GM23248 (cell line): ENCODE data around the gene PRSS50. TPM values are rescaled to one million over a fixed set of nuclear protein-coding genes. Genes with fewer than 3 reads are reported as not detected.
A peak's percentile ranks its signal among the peaks of the same experiment; 100 is the strongest.

Experiments
- DNase-seq: peaks from one replicate; pipeline ENCODE4 v3.0.0-alpha.2; 2015
- H2AFZ ChIP-seq: fragments of 200-600 bp; sonication (generic); 2 replicates; pipeline ENCODE4 v1.6.1; 2016; ENCODE audit warnings: antibody characterized with exemption
- H3F3A ChIP-seq: fragments of 200-600 bp; sonication (generic); 2 replicates; pipeline ENCODE4 v1.6.1; 2016; ENCODE audit warnings: mild to moderate bottlenecking, antibody characterized with exemption, mixed run types; ENCODE audit not compliant: insufficient read depth
- H3K27ac ChIP-seq: fragments of 200-600 bp; sonication (generic); 2 replicates; pipeline ENCODE4 v1.5.1; 2016; ENCODE audit warnings: mild to moderate bottlenecking
- H3K27me3 ChIP-seq: fragments of 200-600 bp; sonication (generic); replicated peaks from 2 replicates; pipeline ENCODE4 v1.6.1; 2016; ENCODE audit warnings: mild to moderate bottlenecking; ENCODE audit not compliant: insufficient read depth
- H3K36me3 ChIP-seq: fragments of 200-600 bp; sonication (generic); 2 replicates; pipeline ENCODE4 v1.6.1; 2016; ENCODE audit warnings: low read depth, mild to moderate bottlenecking
- H3K4me1 ChIP-seq: fragments of 200-600 bp; sonication (generic); 2 replicates; pipeline ENCODE4 v1.6.1; 2016; ENCODE audit warnings: mild to moderate bottlenecking; ENCODE audit not compliant: insufficient read depth
- H3K4me2 ChIP-seq: fragments of 200-600 bp; sonication (generic); one replicate; pipeline ENCODE4 v1.6.1; 2016; ENCODE audit warnings: mild to moderate bottlenecking; ENCODE audit not compliant: unreplicated experiment
- H3K4me3 ChIP-seq: fragments of 200-600 bp; sonication (generic); 2 replicates; pipeline ENCODE4 v1.5.1; 2016; ENCODE audit warnings: mild to moderate bottlenecking
- H3K79me2 ChIP-seq: fragments of 200-600 bp; sonication (generic); 2 replicates; pipeline ENCODE4 v1.6.1; 2016; ENCODE audit warnings: mild to moderate bottlenecking; ENCODE audit not compliant: insufficient read depth
- H3K9ac ChIP-seq: fragments of 200-600 bp; sonication (generic); 2 replicates; pipeline ENCODE4 v1.6.1; 2016; ENCODE audit warnings: mild to moderate bottlenecking
- H3K9me2 ChIP-seq: fragments of 200-600 bp; sonication (generic); 2 replicates; pipeline ENCODE4 v1.6.1; 2016; ENCODE audit warnings: mixed run types, mild to moderate bottlenecking, moderate library complexity; ENCODE audit not compliant: insufficient read depth
- H3K9me3 ChIP-seq: fragments of 200-600 bp; sonication (generic); one replicate; pipeline ENCODE4 v1.6.1; 2017; ENCODE audit warnings: low read depth
- H4K20me1 ChIP-seq: fragments of 200-600 bp; sonication (generic); 2 replicates; pipeline ENCODE4 v1.6.0; 2016; ENCODE audit not compliant: insufficient read depth
- EZH2 ChIP-seq: fragments of 200-600 bp; sonication (generic); IDR thresholded peaks from 2 replicates; pipeline ENCODE4 v1.6.1; 2018; ENCODE audit warnings: antibody characterized with exemption, mild to moderate bottlenecking; ENCODE audit not compliant: insufficient read depth, poor library complexity, severe bottlenecking
- EZH2phosphoT487 ChIP-seq: fragments of 200-600 bp; sonication (generic); IDR thresholded peaks from 2 replicates; pipeline ENCODE4 v1.6.1; 2018; ENCODE audit warnings: antibody characterized with exemption, moderate library complexity, mild to moderate bottlenecking, low read depth; ENCODE audit not compliant: insufficient read depth
- WGBS, 2 experiments: methylation state at CpG; one replicate each; pipeline ENCODE4 v1.1.6; 2015 to 2017; ENCODE audit warnings: low lambda C conversion rate in 2 of 2, low coverage in 1 of 2; ENCODE audit errors: missing lambda C conversion rate in 2 of 2; 5-methylcytosine and 5-hydroxymethylcytosine counted together
- in situ Hi-C: fragments of 300-500 bp; cut with MboI; formaldehyde crosslinking; loops from 2 replicates; pipeline ENCODE4 v1.15.0; 2020
- polyA plus RNA-seq: library from polyadenylated mRNA; unstranded; fragments of >200 nt; fragmentation: Nextera tagmentation; extraction: Ambion mirVana; gene quantifications from 2 replicates; pipeline ENCODE4 v1.2.1, GENCODE V29; 2016
- total RNA-seq: library from RNA; depleted of rRNA; stranded (reverse); fragments of >200 nt; shearing (Covaris generic); gene quantifications from 2 replicates; pipeline ENCODE4 v1.2.3, GENCODE V29; 2014

The PRSS50 gene
- total and polyA plus RNA-seq, 2 experiments from 2014 or later: not detected

DNA sequence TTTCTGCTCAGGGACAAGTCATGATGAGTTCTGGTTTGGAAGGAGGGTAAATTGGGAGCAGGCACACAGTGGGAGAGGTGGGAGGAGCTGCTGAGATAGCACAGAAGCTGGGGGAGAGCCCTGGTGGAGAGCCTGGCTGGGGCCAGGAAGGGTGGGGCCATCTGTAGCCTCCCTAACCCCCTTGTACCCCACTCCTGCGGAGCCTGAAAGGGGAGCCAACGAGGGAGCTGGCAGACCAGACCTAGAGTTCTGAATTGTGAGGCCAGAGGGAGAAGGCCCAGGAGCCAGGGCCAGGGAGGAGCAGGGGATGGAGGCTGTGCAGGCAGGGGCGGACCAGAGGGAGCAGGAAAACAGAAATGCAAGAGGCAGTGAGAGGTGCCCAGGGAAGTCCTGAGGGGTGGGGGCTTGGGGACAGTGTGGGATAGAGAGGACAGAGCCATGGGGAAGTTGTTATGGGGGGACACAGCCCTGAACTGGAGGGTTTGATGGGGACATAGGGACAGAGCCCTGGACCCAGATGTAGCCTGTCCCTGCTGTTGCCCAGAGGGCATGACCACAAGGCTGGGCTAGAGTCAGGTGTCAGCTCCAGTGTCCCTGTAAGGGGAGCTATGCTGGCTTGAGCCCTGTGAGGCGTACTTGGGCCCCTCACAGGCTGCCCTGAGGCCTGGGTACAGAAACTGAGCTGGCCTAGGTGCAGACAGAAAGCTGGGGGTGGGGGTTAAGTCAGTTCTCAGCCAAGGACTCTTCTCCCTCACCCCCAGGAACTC, 15.2 kb downstream of the PRSS50 start:
- H3F3A ChIP-seq: no peaks in the 10 kb centered on the region
- no peaks in the 10 kb centered on the region for H3K9me2 ChIP-seq
- no peak overlapping the region for H3K4me3 ChIP-seq
- H3K4me2 ChIP-seq: no peak overlapping the region
- H4K20me1 ChIP-seq: no peaks in the 10 kb centered on the region
- no peak for TF ChIP-seq EZH2phosphoT487
- TF ChIP-seq EZH2: no peak
- in situ Hi-C loops: loop anchor here (25.0 kb wide), 1 partner anchor 660 kb away; no protein-coding TSS in a partner anchor
- DNase-seq: no peak
- no peak overlapping the region for H2AFZ ChIP-seq
- H3K27me3 ChIP-seq: peaks cover 8% of the 10 kb centered on the region
- no peaks in the 10 kb centered on the region for H3K36me3 ChIP-seq
- no peaks in the 10 kb centered on the region; the same call in 1 of the 2 replicates for H3K4me1 ChIP-seq
- H3K9me3 ChIP-seq: no peaks in the 10 kb centered on the region
- no peak overlapping the region for H3K27ac ChIP-seq
- H3K79me2 ChIP-seq: no peaks in the 10 kb centered on the region
- no peak overlapping the region for H3K9ac ChIP-seq
- 70 to 73% methylated on average over 4 of the region's 4 CpGs for WGBS, 2 experiments

DNA sequence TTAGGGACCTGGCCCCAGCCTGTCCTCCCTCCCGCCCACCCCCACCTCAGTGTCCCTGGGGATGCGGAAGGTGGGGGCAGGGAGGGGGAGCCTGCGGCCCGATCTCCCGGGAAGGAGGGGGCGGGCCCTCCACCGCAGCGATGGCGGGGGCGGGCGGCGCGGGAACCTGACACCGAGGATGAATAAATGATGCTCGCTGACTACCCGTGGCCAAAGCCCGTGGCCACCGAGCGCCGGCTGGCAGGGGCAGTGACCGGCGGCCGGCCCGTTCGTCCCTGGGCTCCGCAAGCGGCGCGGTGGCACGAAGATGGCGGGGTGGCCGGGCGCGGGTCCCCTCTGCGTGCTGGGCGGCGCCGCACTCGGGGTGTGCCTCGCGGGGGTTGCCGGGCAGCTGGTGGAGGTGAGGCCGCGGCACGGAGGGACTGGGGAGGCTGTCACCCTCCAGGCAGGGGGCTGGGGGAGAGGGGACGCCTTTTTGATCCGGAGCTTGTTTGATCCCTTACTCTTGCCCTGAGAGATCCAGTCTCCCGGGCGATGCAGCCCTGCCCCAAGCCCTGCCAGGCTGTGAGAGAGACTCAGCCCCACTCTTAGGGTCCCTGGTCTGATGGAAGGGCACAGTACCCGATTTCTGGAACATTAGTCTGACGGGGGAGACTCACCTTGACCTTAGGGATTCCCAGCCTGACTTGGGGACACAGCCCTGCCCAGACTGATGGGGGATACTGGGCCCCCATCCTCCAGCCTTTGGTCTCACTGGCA, 16.3 kb downstream of the PRSS50 start, which contains the start of gene TMIE:
Gene TMIE, plus strand, starts transcription at position 212 of the 759 bp plus-strand sequence. Its CDS starts 96 bp downstream, at position 308.
- Histone ChIP-seq H3K36me3 (no peaks in the 10 kb centered on the region), H3K27me3 (peaks cover 8% of the 10 kb centered on the region), H3K9me3 (no peaks in the 10 kb centered on the region), H3K79me2 (no peaks in the 10 kb centered on the region), H3K4me1 (no peaks in the 10 kb centered on the region; the same call in 1 of the 2 replicates), H3K9me2 (no peaks in the 10 kb centered on the region), H3F3A (no peaks in the 10 kb centered on the region), H3K4me2 (peak within 1 kb of the TSS; percentile 45), H4K20me1 (no peaks in the 10 kb centered on the region), H3K27ac (no peak within 1 kb of the TSS), H3K9ac (no peak within 1 kb of the TSS), H2AFZ (peak within 1 kb of the TSS; percentile 19; the same call in 1 of the 2 replicates), H3K4me3 (peak within 1 kb of the TSS; percentile 46)
- TF ChIP-seq EZH2: no peak
- TF ChIP-seq EZH2phosphoT487: no peak
- peak; percentile 47 for DNase-seq
- 7 to 18% methylated on average over 14 to 25 of the region's 51 CpGs for WGBS, 2 experiments
- in situ Hi-C loops: loop anchor here (25.0 kb wide), 1 partner anchor 661 kb away; no protein-coding TSS in a partner anchor

GRCh38 chr3:46700772-46701171, 16.9 kb downstream of the PRSS50 start:
- H3K9ac ChIP-seq: no peak overlapping the region
- H3K4me3 ChIP-seq: no peak overlapping the region
- DNase-seq: no peak
- no peaks in the 10 kb centered on the region for H3K9me3 ChIP-seq
- in situ Hi-C loops: loop anchor here (25.0 kb wide), 1 partner anchor 662 kb away; no protein-coding TSS in a partner anchor
- H3K4me1 ChIP-seq: no peaks in the 10 kb centered on the region; the same call in 1 of the 2 replicates
- H3K9me2 ChIP-seq: no peaks in the 10 kb centered on the region
- H4K20me1 ChIP-seq: no peaks in the 10 kb centered on the region
- H3K4me2 ChIP-seq: no peak overlapping the region
- WGBS, 2 experiments: 25 to 45% methylated on average over 4 of the region's 4 CpGs
- H3K79me2 ChIP-seq: no peaks in the 10 kb centered on the region
- TF ChIP-seq EZH2: no peak
- TF ChIP-seq EZH2phosphoT487: no peak
- no peak overlapping the region for H3K27ac ChIP-seq
- H3K27me3 ChIP-seq: peaks cover 8% of the 10 kb centered on the region
- H3F3A ChIP-seq: no peaks in the 10 kb centered on the region
- no peaks in the 10 kb centered on the region for H3K36me3 ChIP-seq
- no peak overlapping the region for H2AFZ ChIP-seq
